Uterus (tissue), 2 donors: ENCODE data around the gene SLTM.

Experiments used
- CTCF ChIP-seq, 4 experiments: fragments of 200-600 bp in 2 of 4; fragments of 450-650 bp in 2 of 4; sonication (generic) in 2 of 4; IDR thresholded peaks; one replicate each; pipeline ENCODE4 v1.5.1; 2016 to 2019; ENCODE audit warnings: antibody characterized with exemption in 4 of 4, mild to moderate bottlenecking in 2 of 4, moderate library complexity in 1 of 4
- POLR2A ChIP-seq, 2 donors: fragments of 450-650 bp; IDR thresholded peaks; one replicate each; pipeline ENCODE4 v1.6.1; 2016; ENCODE audit warnings: antibody characterized with exemption in 2 of 2, mild to moderate bottlenecking in 1 of 2, moderate library complexity in 1 of 2

- TF ChIP-seq CTCF (IDR thresholded peaks at IDR 0.05) (no peak), POLR2A (IDR thresholded peaks at IDR 0.05) (no peak)
Observed at GRCh38 chr15:58924327-58924726, 9.2 kb downstream of the SLTM start.
